ENCODE data around the gene UBE2K.
"Not testable (repeated sequence)": the region's sequence is repeated elsewhere in the genome, so short reads cannot be mapped to it uniquely, and the experiment has no call there.

The UBE2K gene

DNA sequence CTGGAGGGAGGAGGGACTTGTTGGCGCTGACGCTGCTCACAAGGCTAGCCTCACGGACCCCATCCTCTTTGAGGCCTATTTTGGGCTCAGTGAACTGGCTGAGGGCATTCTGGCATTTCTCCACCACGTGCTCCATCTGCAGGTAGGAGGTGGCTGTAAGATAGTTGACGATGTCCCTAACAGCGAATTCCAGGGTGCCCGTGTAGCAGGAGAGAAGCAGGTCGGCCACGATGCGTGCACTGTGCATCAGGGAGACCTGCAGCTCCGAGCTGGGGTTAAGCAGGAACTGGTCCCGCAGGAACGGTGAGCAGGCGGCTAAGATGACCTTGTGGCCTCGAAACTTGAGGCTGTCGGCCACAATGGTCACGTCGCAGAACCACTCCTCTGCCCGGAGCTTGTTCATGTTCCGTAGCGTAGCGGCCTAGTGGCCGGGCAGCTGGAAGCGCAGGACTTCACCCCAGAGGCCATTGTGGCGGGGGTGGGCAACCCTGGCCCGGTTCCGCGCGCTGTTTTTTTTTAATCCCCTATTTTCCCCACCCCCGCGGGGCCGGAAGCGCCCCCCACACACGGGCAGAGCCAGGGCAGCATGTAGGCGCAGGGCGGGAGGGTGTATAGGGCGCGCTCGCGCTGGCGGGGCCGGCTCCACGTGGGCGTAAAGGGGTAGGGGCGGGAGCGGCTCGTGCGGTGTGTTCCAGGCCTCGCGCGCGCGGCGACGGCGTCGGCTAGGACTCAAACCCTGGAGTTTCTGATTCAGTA, 73.2 kb downstream of the UBE2K start (continued):
- TF ChIP-seq PRDM2 (tag by site-specific recombination; IDR thresholded peaks at IDR 0.05; ENCODE audit: borderline replicate concordance): no peak
- TF ChIP-seq KLF8 (tag by site-specific recombination; IDR thresholded peaks at IDR 0.05): no peak
- no peak for TF ChIP-seq ZBTB1 (tag by site-specific recombination; IDR thresholded peaks at IDR 0.05)

DNA sequence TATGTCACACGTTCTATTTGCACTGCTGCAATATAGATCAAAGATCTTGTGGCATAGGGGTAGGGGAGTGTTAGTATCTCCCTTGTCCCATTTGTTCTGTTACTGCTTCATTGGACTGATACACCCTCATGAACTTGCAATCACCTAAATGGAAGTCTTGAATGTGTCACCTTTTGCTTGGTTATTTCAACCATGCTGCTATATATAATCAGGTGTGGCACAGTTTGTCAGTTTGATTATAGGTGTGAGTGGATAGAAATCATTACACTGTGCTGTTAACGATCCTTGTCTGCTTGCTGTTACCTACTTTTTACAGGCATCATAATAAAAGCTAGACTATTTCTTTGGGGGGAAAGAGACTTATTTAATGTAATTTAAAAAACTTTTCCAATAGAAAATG, 84.1 kb downstream of the UBE2K start:
- H3K36me3 ChIP-seq (ENCODE audit: control insufficient read depth in 2 of 2, insufficient read depth in 1 of 2, low read length in 2 of 2): peaks cover 5 to 24% of the 10 kb centered on the region in 2 experiments; a peak in 2 of 3 replicates
- POLR2A ChIA-PET; H3K9me3 ChIP-seq (ENCODE audit: control insufficient read depth, insufficient read depth, low read depth, low read length); CTCF ChIA-PET; H3K27ac ChIP-seq (ENCODE audit: extremely low read depth, low read depth, low read length); H3K4me3 ChIP-seq (ENCODE audit: low read depth, low read length); H3K4me1 ChIP-seq (ENCODE audit: control insufficient read depth, insufficient read depth, low read length): not testable (repeated sequence)
- TF ChIP-seq SP7 (tag by site-specific recombination; IDR thresholded peaks at IDR 0.05): peak; percentile 64

DNA sequence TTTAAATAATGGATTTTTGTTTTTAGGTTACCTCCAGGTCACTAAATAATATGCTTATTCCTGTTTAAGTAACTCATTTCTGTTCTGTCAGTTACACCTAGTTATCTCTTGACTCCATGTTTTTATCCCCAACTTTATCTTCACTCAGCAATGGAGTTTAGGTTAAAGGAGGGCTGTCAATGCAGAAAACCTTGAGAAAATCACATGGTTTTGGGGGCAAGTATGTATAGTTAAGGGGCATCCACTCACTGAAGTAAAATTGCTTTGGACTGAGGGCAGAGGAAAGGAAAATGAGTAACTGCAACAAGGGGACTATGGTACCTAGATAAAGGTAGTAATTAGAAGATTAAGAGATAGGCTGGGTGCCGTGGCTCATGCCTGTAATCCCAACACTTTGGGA, 87.1 kb downstream of the UBE2K start:
- no peak overlapping the region for H3K4me3 ChIP-seq (ENCODE audit: low read depth, low read length)
- peaks cover 0 to 3% of the 10 kb centered on the region in 2 experiments; a peak in 1 of 3 replicates for H3K36me3 ChIP-seq (ENCODE audit: control insufficient read depth in 2 of 2, insufficient read depth in 1 of 2, low read length in 2 of 2)
- ChIA-PET CTCF (no interaction called here), POLR2A (no interaction called here)
- no peaks in the 10 kb centered on the region for H3K4me1 ChIP-seq (ENCODE audit: control insufficient read depth, insufficient read depth, low read length)
- TF ChIP-seq ZFP69B (tag by site-specific recombination; IDR thresholded peaks at IDR 0.05): no peak
- no peak for TF ChIP-seq ZNF350 (tag by site-specific recombination; IDR thresholded peaks at IDR 0.05)
- TF ChIP-seq ZNF555 (tag by site-specific recombination; conservative IDR thresholded peaks at IDR 0.05): no peak
- TF ChIP-seq ZFP3 (tag by site-specific recombination; IDR thresholded peaks at IDR 0.05; ENCODE audit: low read depth): no peak
- TF ChIP-seq SP7 (tag by site-specific recombination; IDR thresholded peaks at IDR 0.05): 0 out of 2 replicates have a peak, but pooled peaks have one; percentile 39
- TF ChIP-seq ZNF747 (tag by site-specific recombination; IDR thresholded peaks at IDR 0.05): no peak
- H3K9me3 ChIP-seq (ENCODE audit: control insufficient read depth, insufficient read depth, low read depth, low read length): no peaks in the 10 kb centered on the region
- no peak overlapping the region for H3K27ac ChIP-seq (ENCODE audit: extremely low read depth, low read depth, low read length)

DNA sequence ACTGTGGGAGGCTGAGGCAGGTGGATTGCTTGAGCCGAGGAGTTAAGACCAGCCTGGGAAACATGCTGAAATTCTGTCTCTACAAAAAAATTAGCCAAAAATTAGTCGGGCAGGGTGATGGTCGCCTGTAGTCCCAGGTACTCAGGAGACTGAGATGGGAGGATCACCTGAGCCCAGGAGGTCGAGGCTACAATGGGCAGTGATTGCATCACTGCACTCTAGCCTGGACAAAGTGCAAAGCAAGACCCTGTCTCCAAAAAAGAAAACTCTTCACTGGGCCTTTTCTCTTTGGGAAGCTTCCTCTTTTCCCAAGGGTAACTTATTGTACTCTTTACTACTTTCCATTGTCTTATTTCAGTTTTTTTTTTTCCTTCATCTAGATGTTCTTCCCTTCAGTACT, 88.9 kb downstream of the UBE2K start:
- Histone ChIP-seq H3K9me3 (ENCODE audit: control insufficient read depth, insufficient read depth, low read depth, low read length) (no peaks in the 10 kb centered on the region), H3K4me1 (ENCODE audit: control insufficient read depth, insufficient read depth, low read length) (no peaks in the 10 kb centered on the region), H3K4me3 (ENCODE audit: low read depth, low read length) (no peak overlapping the region), H3K27ac (ENCODE audit: extremely low read depth, low read depth, low read length) (no peak overlapping the region), H3K36me3 (ENCODE audit: control insufficient read depth in 2 of 2, insufficient read depth in 1 of 2, low read length in 2 of 2) (no peaks in the 10 kb centered on the region)
- POLR2A ChIA-PET: no interaction called here
- no peak for TF ChIP-seq TRIM28 (IDR thresholded peaks at IDR 0.05; ENCODE audit: borderline replicate concordance, low read length)
- no peak for TF ChIP-seq ZNF292 (tag by site-specific recombination; IDR thresholded peaks at IDR 0.05; ENCODE audit: borderline replicate concordance, low read depth)
- TF ChIP-seq ZNF501 (tag by site-specific recombination; IDR thresholded peaks at IDR 0.05): no peak
- TF ChIP-seq ZNF157 (tag by site-specific recombination; IDR thresholded peaks at IDR 0.05): no peak
- TF ChIP-seq ZFHX2 (tag by site-specific recombination; conservative IDR thresholded peaks at IDR 0.05): no peak
- TF ChIP-seq, protein P1, sequence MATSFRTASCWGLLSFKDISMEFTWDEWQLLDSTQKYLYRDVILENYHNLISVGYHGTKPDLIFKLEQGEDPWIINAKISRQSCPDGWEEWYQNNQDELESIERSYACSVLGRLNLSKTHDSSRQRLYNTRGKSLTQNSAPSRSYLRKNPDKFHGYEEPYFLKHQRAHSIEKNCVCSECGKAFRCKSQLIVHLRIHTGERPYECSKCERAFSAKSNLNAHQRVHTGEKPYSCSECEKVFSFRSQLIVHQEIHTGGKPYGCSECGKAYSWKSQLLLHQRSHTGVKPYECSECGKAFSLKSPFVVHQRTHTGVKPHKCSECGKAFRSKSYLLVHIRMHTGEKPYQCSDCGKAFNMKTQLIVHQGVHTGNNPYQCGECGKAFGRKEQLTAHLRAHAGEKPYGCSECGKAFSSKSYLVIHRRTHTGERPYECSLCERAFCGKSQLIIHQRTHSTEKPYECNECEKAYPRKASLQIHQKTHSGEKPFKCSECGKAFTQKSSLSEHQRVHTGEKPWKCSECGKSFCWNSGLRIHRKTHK (tag by site-specific recombination; IDR thresholded peaks at IDR 0.05): no peak
- no peak for TF ChIP-seq GLIS2 (tag by site-specific recombination; IDR thresholded peaks at IDR 0.05)
- no peak for TF ChIP-seq ZNF488 (tag by site-specific recombination; IDR thresholded peaks at IDR 0.05)
- no peak for TF ChIP-seq ZNF223 (tag by site-specific recombination; IDR thresholded peaks at IDR 0.05)
- TF ChIP-seq ZNF658 (tag by site-specific recombination; IDR thresholded peaks at IDR 0.05): no peak
- TF ChIP-seq ZXDB (tag by site-specific recombination; IDR thresholded peaks at IDR 0.05): no peak
- CTCF ChIA-PET: no interaction called here

Measured in HEK293 (cell line).